GM08714 (cell line): ENCODE data around the gene ADCY2.

Experiments used
- H3K4me3 ChIP-seq: fragments of 200-500 bp; sonication (Bioruptor generic); 2 replicates; pipeline ENCODE4 v1.5.1; 2014; ENCODE audit warnings: mild to moderate bottlenecking, low read length, inconsistent platforms
- ZNF274 ChIP-seq: IDR thresholded peaks from 2 replicates; pipeline ENCODE4 v1.6.1; 2012; ENCODE audit warnings: mild to moderate bottlenecking, low read depth, low read length

The ADCY2 gene

GRCh38 chr5:7773178-7773577 lies 377.2 kb downstream of the ADCY2 start:
- no peak for TF ChIP-seq ZNF274
- no peak overlapping the region for H3K4me3 ChIP-seq

DNA sequence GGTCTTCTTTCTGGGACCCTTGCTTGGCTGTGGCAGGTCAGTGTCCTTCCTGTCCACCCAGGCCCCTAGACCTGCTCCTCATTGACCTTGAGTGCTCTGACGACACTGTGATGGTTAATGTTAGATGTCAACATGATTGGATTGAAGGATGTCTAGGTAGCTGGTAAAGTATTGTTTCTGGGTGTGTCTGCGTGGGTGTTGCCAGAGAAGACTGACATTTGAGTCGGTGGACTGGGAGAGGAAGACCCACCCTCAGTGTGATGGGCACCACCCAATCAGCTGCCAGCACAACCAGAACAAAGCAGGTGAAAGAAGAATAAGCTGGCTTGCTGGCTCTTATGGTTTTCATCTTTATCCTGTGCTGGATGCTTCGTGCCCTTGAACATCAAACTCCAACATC lies 380.5 kb downstream of the ADCY2 start:
- H3K4me3 ChIP-seq: no peak overlapping the region
- no peak for TF ChIP-seq ZNF274

DNA sequence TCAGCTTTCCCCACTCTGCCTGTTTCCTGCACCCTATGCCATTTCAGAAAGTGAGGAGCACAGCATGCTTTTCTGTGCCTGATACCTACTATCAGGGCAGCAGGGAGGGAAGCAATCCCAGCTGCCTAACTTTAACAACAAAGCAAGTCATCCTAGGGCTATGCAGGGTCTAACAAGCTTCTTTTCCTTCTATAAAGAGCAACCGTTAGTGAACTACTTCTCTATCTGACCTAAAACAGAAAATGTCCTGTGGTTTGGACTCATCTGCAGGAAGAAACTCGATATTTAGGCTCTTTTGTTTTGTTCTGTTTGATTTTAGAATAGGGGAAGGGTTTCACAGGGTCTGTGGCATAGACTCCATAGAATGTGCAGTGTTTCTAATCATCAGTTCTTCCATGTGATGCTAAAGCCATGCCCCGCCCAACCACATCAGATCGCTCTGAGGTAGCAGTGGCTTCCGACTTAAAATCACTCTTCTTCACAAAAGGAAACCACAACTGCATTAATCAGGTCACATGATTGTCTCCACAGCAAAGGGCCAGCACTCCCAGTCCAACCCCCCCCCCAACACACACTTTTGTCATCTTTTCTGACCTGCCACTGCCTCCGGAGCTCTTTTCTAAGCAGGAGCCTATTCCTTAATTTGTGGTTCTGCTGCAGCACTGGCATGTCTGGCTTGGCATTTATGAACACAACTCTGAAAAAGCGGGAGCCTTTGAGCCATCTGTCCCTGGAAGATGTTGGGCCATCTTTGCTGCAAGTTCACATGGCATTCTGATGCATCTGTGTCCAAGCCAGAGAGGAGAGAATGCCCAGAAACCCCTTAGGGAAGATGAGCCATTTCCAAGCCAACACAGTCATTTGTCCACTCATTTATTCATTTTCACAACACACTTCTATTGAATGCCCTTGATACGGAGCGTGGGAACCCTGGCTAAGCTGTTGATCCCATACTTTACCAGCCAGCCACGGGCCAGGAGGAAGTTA lies 383.4 kb downstream of the ADCY2 start:
- no peak overlapping the region for H3K4me3 ChIP-seq
- TF ChIP-seq ZNF274: no peak

DNA sequence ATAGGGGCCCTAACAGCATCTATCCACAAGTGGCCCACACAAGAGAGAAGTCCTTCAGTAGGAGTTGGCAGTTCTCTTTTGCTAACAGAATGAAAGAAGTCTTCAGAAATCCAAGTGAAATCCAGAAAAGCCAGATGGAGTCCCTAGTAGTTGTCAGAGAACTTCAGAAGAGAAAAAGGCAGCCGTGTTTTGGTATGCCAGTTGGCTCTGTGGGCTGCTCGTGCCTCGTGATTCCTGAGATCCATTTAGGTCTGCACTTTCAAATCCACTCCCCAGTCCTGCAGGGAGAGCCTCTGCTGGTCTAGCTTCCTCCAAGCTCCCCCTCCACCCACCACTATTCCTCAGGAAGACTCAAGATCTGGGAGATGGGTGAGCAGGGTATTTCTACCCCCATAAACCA lies 386.0 kb downstream of the ADCY2 start:
- no peak for TF ChIP-seq ZNF274
- H3K4me3 ChIP-seq: no peak overlapping the region

- no peak for TF ChIP-seq ZNF274
- no peak overlapping the region for H3K4me3 ChIP-seq
These were observed 388.9 kb downstream of the ADCY2 start for GRCh38 chr5:7784683-7785380.

GRCh38 chr5:7787770-7788169 lies 391.8 kb downstream of the ADCY2 start:
- H3K4me3 ChIP-seq: no peak overlapping the region
- TF ChIP-seq ZNF274: no peak

DNA sequence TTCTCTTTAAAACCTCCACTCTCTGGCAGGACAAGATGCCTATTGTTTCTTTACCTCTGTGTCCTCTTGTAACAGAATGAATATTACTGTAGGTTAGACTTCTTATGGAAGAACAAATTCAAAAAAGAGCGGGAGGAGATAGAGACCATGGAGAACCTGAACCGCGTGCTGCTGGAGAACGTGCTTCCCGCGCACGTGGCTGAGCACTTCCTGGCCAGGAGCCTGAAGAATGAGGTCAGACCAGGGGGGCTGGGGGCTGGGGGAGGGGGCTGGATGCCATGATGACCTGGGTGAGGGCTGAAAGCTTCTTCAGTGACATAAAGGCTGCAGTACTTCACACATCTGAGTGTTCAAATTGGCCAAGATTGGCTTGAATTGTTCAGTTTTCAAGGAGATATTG lies 393.6 kb downstream of the ADCY2 start:
- no peak for TF ChIP-seq ZNF274

DNA sequence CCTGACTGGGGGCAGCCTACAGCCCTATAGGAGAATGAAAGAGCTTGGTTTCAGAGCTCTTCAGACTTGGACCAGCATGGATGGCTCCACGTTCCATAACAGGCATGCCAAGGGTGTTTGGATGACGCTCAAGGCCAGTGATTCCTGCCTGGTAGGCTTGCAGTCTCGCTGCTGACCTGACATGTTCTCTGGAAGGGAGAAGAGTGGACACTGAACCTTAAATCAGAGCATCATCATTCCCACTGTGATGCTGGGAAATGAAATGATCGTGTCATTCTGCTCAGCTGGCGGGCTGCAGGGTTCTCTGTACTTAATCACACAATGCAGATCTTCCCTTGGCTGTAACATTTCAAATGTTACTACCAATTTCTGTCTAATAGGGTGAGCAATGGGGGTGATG lies 398.0 kb downstream of the ADCY2 start:
- no peak overlapping the region for H3K4me3 ChIP-seq
- TF ChIP-seq ZNF274: no peak

More for the DNA sequence above, 393.6 kb downstream of the ADCY2 start:
- H3K4me3 ChIP-seq: no peak overlapping the region

DNA sequence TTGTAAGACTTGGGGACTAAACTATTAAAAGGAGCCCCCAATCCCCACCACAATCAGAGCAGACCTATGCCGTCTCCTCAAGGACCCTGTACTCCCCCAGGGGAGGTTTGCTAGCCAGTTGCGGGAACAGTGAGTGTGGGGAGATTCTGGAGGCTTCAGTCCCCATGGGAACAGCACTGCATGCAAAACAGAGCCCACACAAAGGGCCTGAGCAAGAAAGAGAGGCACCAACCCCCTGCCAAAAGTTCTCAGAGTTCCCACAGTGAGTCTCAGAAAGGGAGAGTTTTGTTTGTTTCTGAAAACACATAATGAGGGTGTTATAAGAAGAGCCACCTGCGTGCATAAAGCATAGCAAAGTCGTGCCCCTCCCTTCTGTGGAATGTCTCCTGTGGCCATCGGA lies 398.4 kb downstream of the ADCY2 start:
- no peak overlapping the region for H3K4me3 ChIP-seq
- TF ChIP-seq ZNF274: no peak

DNA sequence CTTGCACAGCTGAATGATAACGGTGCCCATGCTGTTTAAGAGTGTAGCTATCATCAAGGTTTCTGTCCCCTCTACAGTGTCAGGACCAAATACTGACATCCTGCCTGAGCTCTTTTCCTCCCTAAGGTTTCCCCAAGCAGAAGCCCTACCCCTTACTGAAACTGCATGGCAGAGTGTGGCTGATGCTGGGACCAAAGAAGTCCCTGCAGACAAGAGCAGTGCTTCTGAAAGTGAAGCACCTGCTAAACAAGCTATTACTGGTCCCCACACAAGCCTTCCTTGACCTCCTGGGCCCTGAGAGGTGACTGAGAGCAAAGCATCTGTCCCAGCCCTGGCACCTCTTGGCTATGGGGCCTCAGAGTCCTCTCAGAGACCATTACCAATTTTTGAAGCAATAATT lies 398.9 kb downstream of the ADCY2 start:
- no peak overlapping the region for H3K4me3 ChIP-seq

DNA sequence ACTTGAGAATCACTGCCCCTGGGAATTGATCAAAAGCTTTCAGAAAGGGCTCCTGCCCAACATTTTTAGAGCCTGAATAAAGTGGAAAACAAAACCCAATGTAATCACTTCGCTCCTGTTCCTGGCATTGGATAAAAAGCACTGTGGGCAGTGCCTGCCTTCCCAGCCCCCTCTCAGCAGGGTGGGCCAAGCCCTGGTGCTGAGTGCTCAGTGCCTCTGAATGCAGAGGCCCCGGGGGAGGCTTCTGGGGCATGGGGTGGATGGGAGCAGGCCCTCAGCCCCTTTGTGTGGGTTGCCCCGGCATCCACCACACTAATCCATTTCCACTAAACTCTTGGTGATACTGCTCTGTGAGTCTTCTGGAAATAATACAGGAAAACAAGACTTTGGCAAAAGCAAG lies 399.4 kb downstream of the ADCY2 start:
- no peak overlapping the region for H3K4me3 ChIP-seq
- TF ChIP-seq ZNF274: no peak

More for the DNA sequence above, 398.9 kb downstream of the ADCY2 start:
- no peak for TF ChIP-seq ZNF274

- TF ChIP-seq ZNF274: no peak
- no peak overlapping the region for H3K4me3 ChIP-seq
These were observed 406.1 kb downstream of the ADCY2 start for GRCh38 chr5:7801891-7802614.

DNA sequence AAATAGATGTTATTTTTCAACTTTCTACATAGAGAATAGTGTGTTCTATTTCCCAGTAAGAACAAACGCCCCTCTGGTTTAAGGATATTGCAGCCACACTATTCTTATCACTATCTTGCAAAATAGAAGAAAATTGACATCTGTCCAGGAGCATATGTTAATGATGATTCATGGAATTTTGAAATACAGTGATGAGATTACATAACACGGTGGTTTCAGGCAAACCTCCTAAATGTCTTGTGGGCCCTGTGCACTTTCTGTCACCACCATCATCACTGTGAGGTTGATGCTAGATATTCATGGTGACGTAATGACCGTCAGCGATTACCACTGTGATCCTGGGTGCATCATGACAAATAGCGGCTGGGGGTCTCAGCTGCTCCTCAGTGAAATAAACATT lies 406.9 kb downstream of the ADCY2 start:
- H3K4me3 ChIP-seq: no peak overlapping the region
- TF ChIP-seq ZNF274: no peak

- no peak overlapping the region for H3K4me3 ChIP-seq
- TF ChIP-seq ZNF274: no peak
These were observed 408.0 kb downstream of the ADCY2 start for GRCh38 chr5:7803937-7804336.
